GM23338 (cell line): ENCODE measurements around the gene ZSCAN30.

Experiments used
- CTCF ChIP-seq, 2 experiments: fragments of 200-600 bp in 1 of 2; sonication (generic) in 1 of 2; conservative IDR thresholded peaks; 2 replicates each; pipeline versions ENCODE4 v1.5.1 to v1.6.1; 2016 to 2017; ENCODE audit warnings: antibody characterized with exemption in 2 of 2, low read depth in 2 of 2, mild to moderate bottlenecking in 2 of 2, moderate library complexity in 1 of 2
- ETS1 ChIP-seq: IDR thresholded peaks from 2 replicates; pipeline ENCODE4 v1.6.1; 2016; ENCODE audit warnings: antibody characterized with exemption
- EZH2phosphoT487 ChIP-seq: fragments of 200-600 bp; sonication (generic); IDR thresholded peaks from one replicate; pipeline ENCODE4 v1.8.1; 2018; ENCODE audit warnings: antibody characterized with exemption; ENCODE audit not compliant: unreplicated experiment
- POLR2AphosphoS5 ChIP-seq: IDR thresholded peaks from 2 replicates; pipeline ENCODE4 v1.6.1; 2016; ENCODE audit warnings: antibody characterized with exemption, low read depth

- TF ChIP-seq ETS1 (peak; percentile 61), CTCF (conservative IDR thresholded peaks at IDR 0.05; ENCODE audit: low read depth in 2 of 2) (peak in 1 of 2 experiments; percentile 30; a peak in 1 of 4 replicates), POLR2AphosphoS5 (peak; percentile 55), EZH2phosphoT487 (no peak)
Measured at GRCh38 chr18:35267161-35267651, 22.8 kb downstream of the ZSCAN30 start.
